Caco-2 (cell line): Measurements from ENCODE around the gene SYT8. TPM values are rescaled to one million over a fixed set of nuclear protein-coding genes. Genes with fewer than 3 reads are reported as not detected.

Experiments used
- BruUV-seq: library from RNA; stranded (reverse); fragments of 400-500 nt; replicated peaks from 2 replicates; lab custom pipeline; 2021; lab: Mats Ljungman, UMichigan
- CTCF ChIA-PET: fragments of 300-600 bp; sonication (Branson Sonifier 250); formaldehyde crosslinking; loops from one replicate; lab custom pipeline; 2022; ENCODE audit warnings: antibody characterized with exemption; lab: Charles Lee
- POLR2A ChIA-PET: fragments of 300-600 bp; sonication (Branson Sonifier 250); formaldehyde crosslinking; loops from one replicate; lab custom pipeline; 2022; ENCODE audit warnings: antibody characterized with exemption; lab: Charles Lee
- DNase-seq, 2 experiments: peaks; one replicate each; pipeline versions ENCODE4 v3.0.0 to v3.0.0-alpha.2; 2020 to 2022
- H3K27me3 ChIP-seq: replicated peaks from 2 replicates; pipeline ENCODE4 v1.6.0; 2011; ENCODE audit warnings: low read length; ENCODE audit not compliant: control insufficient read depth, insufficient read depth
- H3K36me3 ChIP-seq: 2 replicates; pipeline ENCODE4 v1.5.1; 2011; ENCODE audit warnings: low read length; ENCODE audit not compliant: control insufficient read depth, insufficient read depth
- H3K4me1 ChIP-seq: fragments of 250-450 bp; sonication (Bioruptor Pico); 2 replicates; pipeline ENCODE4 v1.5.1; 2020; ENCODE audit warnings: mild to moderate bottlenecking
- H3K4me3 ChIP-seq: 2 replicates; pipeline ENCODE4 v1.5.1; 2011; ENCODE audit warnings: low read depth, mild to moderate bottlenecking, control low read depth, low read length
- H3K9me3 ChIP-seq: fragments of 250-450 bp; sonication (Bioruptor Pico); 2 replicates; pipeline ENCODE4 v1.5.1; 2020; ENCODE audit warnings: mild to moderate bottlenecking, moderate library complexity
- H3K27ac Mint-ChIP-seq: one replicate; pipeline ENCODE4 v1.8.0; 2022; ENCODE audit warnings: mixed read lengths; ENCODE audit not compliant: unreplicated experiment
- H3K27me3 Mint-ChIP-seq: one replicate; pipeline ENCODE4 v1.8.0; 2022; ENCODE audit warnings: mixed read lengths; ENCODE audit not compliant: insufficient read depth, unreplicated experiment
- H3K36me3 Mint-ChIP-seq: one replicate; pipeline ENCODE4 v1.8.0; 2022; ENCODE audit warnings: mild to moderate bottlenecking, mixed read lengths; ENCODE audit not compliant: insufficient read depth, unreplicated experiment
- H3K4me1 Mint-ChIP-seq: one replicate; pipeline ENCODE4 v1.8.0; 2022; ENCODE audit warnings: low read depth, mixed read lengths; ENCODE audit not compliant: unreplicated experiment
- H3K4me3 Mint-ChIP-seq: one replicate; pipeline ENCODE4 v1.8.0; 2022; ENCODE audit warnings: mild to moderate bottlenecking, moderate library complexity, mixed read lengths; ENCODE audit not compliant: unreplicated experiment
- H3K9me3 Mint-ChIP-seq: one replicate; pipeline ENCODE4 v1.8.0; 2022; ENCODE audit warnings: mixed read lengths; ENCODE audit not compliant: unreplicated experiment
- CTCF ChIP-seq, 2 experiments: fragments of 200-600 bp in 1 of 2; IDR thresholded peaks; 1 replicate in 1 of 2; 2 replicates in 1 of 2; pipeline versions ENCODE4 v1.5.1 to v1.8.0; 2011 to 2022; ENCODE audit warnings: antibody characterized with exemption in 1 of 2, control low read depth in 1 of 2, inconsistent platforms in 1 of 2, low read depth in 1 of 2, low read length in 1 of 2, mild to moderate bottlenecking in 1 of 2, moderate library complexity in 1 of 2; ENCODE audit not compliant: insufficient read depth in 1 of 2, severe bottlenecking in 1 of 2, unreplicated experiment in 1 of 2
- intact Hi-C: fragments of 100-400 bp; cut with micrococcal nuclease; formaldehyde crosslinking; loops from one replicate; pipeline ENCODE4 v1.10.0; 2022; ENCODE audit not compliant: unreplicated experiment
- total RNA-seq: library from RNA; stranded (reverse); gene quantifications from 2 replicates; pipeline ENCODE4 v1.2.3, GENCODE V29; 2022

The SYT8 gene
- total RNA-seq, 1 experiment from 2014 or later, result 14.9 TPM

GRCh38 chr11:1822648-1823375 is 12.0 kb upstream of the SYT8 start:
- H3K36me3 ChIP-seq, result no peaks in the 10 kb centered on the region
- H3K36me3 Mint-ChIP-seq, result peaks cover 5% of the 10 kb centered on the region
- TF ChIP-seq CTCF (IDR thresholded peaks at IDR 0.05; ENCODE audit: insufficient read depth in 1 of 2, low read depth in 1 of 2, low read length in 1 of 2, severe bottlenecking in 1 of 2, unreplicated experiment in 1 of 2), result no peak
- no peaks in the 10 kb centered on the region for H3K27me3 ChIP-seq
- POLR2A ChIA-PET, result no interaction called here
- no peak overlapping the region for H3K4me3 ChIP-seq
- H3K27me3 Mint-ChIP-seq, result no peaks in the 10 kb centered on the region
- CTCF ChIA-PET, result interaction anchor here (0.9 to 1.7 kb wide), 3 partner anchors 10 to 329 kb away, joined by 3 to 10 read pairs (median 4); no protein-coding TSS in a partner anchor
- no TSS peak for BruUV-seq
- H3K4me3 Mint-ChIP-seq, result no peak overlapping the region
- no peak overlapping the region for H3K27ac Mint-ChIP-seq
- no peaks in the 10 kb centered on the region for H3K9me3 ChIP-seq
- H3K4me1 ChIP-seq, result peaks cover 49% of the 10 kb centered on the region
- peaks cover 37% of the 10 kb centered on the region for H3K4me1 Mint-ChIP-seq
- no peak for DNase-seq
- intact Hi-C loops, result no loop called here
- H3K9me3 Mint-ChIP-seq, result peaks cover 16% of the 10 kb centered on the region

- POLR2A ChIA-PET, result no interaction called here
- intact Hi-C loops, result no loop called here
Measured at GRCh38 chr11:1823376-1824220, 11.2 kb upstream of the SYT8 start.

More at GRCh38 chr11:1823376-1824220, 11.2 kb upstream of the SYT8 start:
- no peaks in the 10 kb centered on the region for H3K27me3 Mint-ChIP-seq
- Histone ChIP-seq H3K4me3 (no peak overlapping the region), H3K27me3 (no peaks in the 10 kb centered on the region), H3K4me1 (peaks cover 51% of the 10 kb centered on the region), H3K9me3 (no peaks in the 10 kb centered on the region), H3K36me3 (no peaks in the 10 kb centered on the region)
- H3K27ac Mint-ChIP-seq, result peak overlapping the region; percentile 39
- H3K4me3 Mint-ChIP-seq, result no peak overlapping the region
- CTCF ChIA-PET, result interaction anchor here (1.6 to 2.2 kb wide), 4 partner anchors 10 to 213 kb away, joined by 3 to 55 read pairs (median 25); partner anchors contain the start of gene SYT8
- peaks cover 8% of the 10 kb centered on the region for H3K36me3 Mint-ChIP-seq
- BruUV-seq, result no TSS peak
- peak in 1 of 2 experiments; percentile 31 for DNase-seq
- H3K4me1 Mint-ChIP-seq, result peaks cover 42% of the 10 kb centered on the region
- H3K9me3 Mint-ChIP-seq, result peaks cover 16% of the 10 kb centered on the region
- no peak for TF ChIP-seq CTCF (IDR thresholded peaks at IDR 0.05; ENCODE audit: insufficient read depth in 1 of 2, low read depth in 1 of 2, low read length in 1 of 2, severe bottlenecking in 1 of 2, unreplicated experiment in 1 of 2)
